Astrocyte (in vitro differentiated cells and primary cell): ENCODE data around the gene AFF2.

Source experiments
- EZH2 ChIP-seq: IDR thresholded peaks from 2 replicates; pipeline ENCODE4 v1.6.1; 2012; ENCODE audit warnings: mild to moderate bottlenecking, low read length, inconsistent platforms; ENCODE audit not compliant: insufficient read depth
- TF ChIP-seq, protein P1 (sequence below): IDR thresholded peaks from 2 replicates; pipeline ENCODE4 v1.5.1; 2011; ENCODE audit warnings: low read depth, mild to moderate bottlenecking, inconsistent platforms, low read length, moderate library complexity; ENCODE audit not compliant: insufficient read depth

DNA sequence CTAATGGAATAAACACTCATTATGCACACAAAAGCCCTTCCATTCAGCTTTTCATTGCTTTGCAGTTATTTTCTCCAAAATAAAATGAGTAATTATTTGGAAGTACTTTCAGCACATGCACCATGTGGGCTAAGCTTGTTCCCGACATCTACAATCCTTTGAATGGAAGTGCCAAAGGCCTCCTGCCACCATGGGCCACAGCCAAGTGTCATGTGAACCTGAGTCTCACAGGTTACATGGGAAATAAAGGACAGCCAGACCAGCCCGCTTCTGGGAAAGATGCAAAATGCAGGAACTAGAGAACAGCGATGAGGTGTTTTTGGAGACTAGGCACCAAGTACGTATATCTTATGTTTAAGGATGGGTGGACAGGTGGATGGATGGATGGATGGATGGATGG is 181.8 kb downstream of the AFF2 start:
- TF ChIP-seq, protein P1, sequence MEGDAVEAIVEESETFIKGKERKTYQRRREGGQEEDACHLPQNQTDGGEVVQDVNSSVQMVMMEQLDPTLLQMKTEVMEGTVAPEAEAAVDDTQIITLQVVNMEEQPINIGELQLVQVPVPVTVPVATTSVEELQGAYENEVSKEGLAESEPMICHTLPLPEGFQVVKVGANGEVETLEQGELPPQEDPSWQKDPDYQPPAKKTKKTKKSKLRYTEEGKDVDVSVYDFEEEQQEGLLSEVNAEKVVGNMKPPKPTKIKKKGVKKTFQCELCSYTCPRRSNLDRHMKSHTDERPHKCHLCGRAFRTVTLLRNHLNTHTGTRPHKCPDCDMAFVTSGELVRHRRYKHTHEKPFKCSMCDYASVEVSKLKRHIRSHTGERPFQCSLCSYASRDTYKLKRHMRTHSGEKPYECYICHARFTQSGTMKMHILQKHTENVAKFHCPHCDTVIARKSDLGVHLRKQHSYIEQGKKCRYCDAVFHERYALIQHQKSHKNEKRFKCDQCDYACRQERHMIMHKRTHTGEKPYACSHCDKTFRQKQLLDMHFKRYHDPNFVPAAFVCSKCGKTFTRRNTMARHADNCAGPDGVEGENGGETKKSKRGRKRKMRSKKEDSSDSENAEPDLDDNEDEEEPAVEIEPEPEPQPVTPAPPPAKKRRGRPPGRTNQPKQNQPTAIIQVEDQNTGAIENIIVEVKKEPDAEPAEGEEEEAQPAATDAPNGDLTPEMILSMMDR = no peak
- no peak for TF ChIP-seq EZH2
